ENCODE results near the gene GMPR. TPM values are rescaled to one million over a fixed set of nuclear protein-coding genes. Genes with fewer than 3 reads are reported as not detected.

Gene GMPR
- total and polyA plus RNA-seq, 10 of the 15 experiments (the other 5 are each of a cell fraction or from before 2014, with no cell fraction given): 0.15 to 1.8 (median 0.49) TPM; not detected in 1

- ATAC-seq (no peak; the same call in 2 of the 3 replicates), FAIRE-seq (no peak), DNase-seq (ENCODE audit: low read depth, low spot score) (no peak)
- H3K4me2 ChIP-seq (ENCODE audit: control insufficient read depth, insufficient read depth): no peak overlapping the region; the same call in 1 of the 2 replicates
- H3K27ac ChIP-seq (ENCODE audit: control insufficient read depth, insufficient read depth): no peak overlapping the region
- H2AFZ ChIP-seq (ENCODE audit: control insufficient read depth, low read depth, low read length): peak overlapping the region; percentile 29; the same call in 1 of the 2 replicates
- H4K20me1 ChIP-seq (ENCODE audit: control insufficient read depth, insufficient read depth): no peaks in the 10 kb centered on the region
- no peak for TF ChIP-seq SRF (IDR thresholded peaks at IDR 0.05; ENCODE audit: low read depth in 2 of 2, low read length in 2 of 2)
- TF ChIP-seq, protein P1, sequence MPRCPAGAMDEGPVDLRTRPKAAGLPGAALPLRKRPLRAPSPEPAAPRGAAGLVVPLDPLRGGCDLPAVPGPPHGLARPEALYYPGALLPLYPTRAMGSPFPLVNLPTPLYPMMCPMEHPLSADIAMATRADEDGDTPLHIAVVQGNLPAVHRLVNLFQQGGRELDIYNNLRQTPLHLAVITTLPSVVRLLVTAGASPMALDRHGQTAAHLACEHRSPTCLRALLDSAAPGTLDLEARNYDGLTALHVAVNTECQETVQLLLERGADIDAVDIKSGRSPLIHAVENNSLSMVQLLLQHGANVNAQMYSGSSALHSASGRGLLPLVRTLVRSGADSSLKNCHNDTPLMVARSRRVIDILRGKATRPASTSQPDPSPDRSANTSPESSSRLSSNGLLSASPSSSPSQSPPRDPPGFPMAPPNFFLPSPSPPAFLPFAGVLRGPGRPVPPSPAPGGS (IDR thresholded peaks at IDR 0.05; ENCODE audit: borderline replicate concordance, insufficient read depth, low read depth, low read length, poor library complexity, severe bottlenecking): no peak
- TF ChIP-seq CBX3 (IDR thresholded peaks at IDR 0.05; ENCODE audit: borderline replicate concordance, low read depth): no peak
- TF ChIP-seq CHD1 (IDR thresholded peaks at IDR 0.05; ENCODE audit: low read depth, low read length): no peak
- no peak for TF ChIP-seq CUX1 (IDR thresholded peaks at IDR 0.05; ENCODE audit: insufficient replicate concordance, low read depth, low read length)
- TF ChIP-seq, protein P2, sequence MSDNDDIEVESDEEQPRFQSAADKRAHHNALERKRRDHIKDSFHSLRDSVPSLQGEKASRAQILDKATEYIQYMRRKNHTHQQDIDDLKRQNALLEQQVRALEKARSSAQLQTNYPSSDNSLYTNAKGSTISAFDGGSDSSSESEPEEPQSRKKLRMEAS (IDR thresholded peaks at IDR 0.05; ENCODE audit: low read depth, low read length): no peak
- TF ChIP-seq E2F4 (IDR thresholded peaks at IDR 0.05; ENCODE audit: low read depth, low read length): no peak
- no peak for TF ChIP-seq HDAC6 (IDR thresholded peaks at IDR 0.05; ENCODE audit: unreplicated experiment)
- SMC1A ChIA-PET (ENCODE audit: uncharacterized antibody, unreplicated experiment): no interaction called here
- CTCF ChIA-PET: no interaction called here
- RAD21 ChIA-PET (ENCODE audit: unreplicated experiment): no interaction called here
- POLR2A ChIA-PET: no interaction called here
- no peaks in the 10 kb centered on the region for H3K4me1 ChIP-seq (ENCODE audit: control insufficient read depth, insufficient read depth, low read length)
- H3K9ac ChIP-seq (ENCODE audit: control insufficient read depth, insufficient read depth, low read length): no peak overlapping the region
- intact Hi-C loops (cut with micrococcal nuclease; ENCODE audit: unreplicated experiment) (no loop called here), in situ Hi-C loops (cut with MboI) (no loop called here)
- no peaks in the 10 kb centered on the region; a peak in 3 of 4 replicates for H3K27me3 ChIP-seq (replicated peaks in 1 of 2; ENCODE audit: control insufficient read depth in 2 of 2, insufficient read depth in 2 of 2, low read length in 1 of 2)
- WGBS (ENCODE audit: insufficient coverage, insufficient replicate concordance, low lambda C conversion rate, missing lambda C conversion rate): 53% methylated on average over 10 of the region's 10 CpGs
- no peaks in the 10 kb centered on the region for H3K36me3 ChIP-seq (ENCODE audit: control insufficient read depth in 2 of 2, insufficient read depth in 2 of 2, low read length in 1 of 2)
- H3K4me3 ChIP-seq: no peak overlapping the region
- H3K9me3 ChIP-seq (replicated peaks; ENCODE audit: control insufficient read depth, insufficient read depth, low read length): no peaks in the 10 kb centered on the region
- no peaks in the 10 kb centered on the region for H3K79me2 ChIP-seq (ENCODE audit: control insufficient read depth, insufficient read depth, low read length)
- BruUV-seq (replicated peaks): no TSS peak
Observed at GRCh38 chr6:16244869-16245451, 6.6 kb downstream of the GMPR start.
